GM18873 (cell line): ENCODE measurements around the gene UCN.

Source experiments
- ATAC-seq: cut with Tn5 transposase; IDR thresholded peaks from one replicate; pipeline ENCODE4 v1.9.1; 2021; ENCODE audit warnings: mild to moderate bottlenecking, moderate library complexity, moderate number of reproducible peaks; ENCODE audit not compliant: unreplicated experiment, low FRiP score

The UCN gene

GRCh38 chr2:27262379-27263286, 45.6 kb downstream of the UCN start, which contains the start of gene SLC30A3:
SLC30A3 (minus strand) TSS chr2:27263047; CDS start chr2:27262906, 141 bp downstream.
- ATAC-seq: no peak

- ATAC-seq: no peak
These were observed 46.3 kb downstream of the UCN start for GRCh38 chr2:27261926-27262298.

- ATAC-seq: no peak
These were observed 46.9 kb downstream of the UCN start for GRCh38 chr2:27261241-27261925.

- no peak for ATAC-seq
These were observed 50.2 kb downstream of the UCN start for GRCh38 chr2:27258051-27258450.
